GM18511 (cell line): ENCODE data around the gene CCER1.

Source experiments
- ATAC-seq: cut with Tn5 transposase; IDR thresholded peaks from one replicate; pipeline ENCODE4 v1.9.1; 2021; ENCODE audit warnings: mild to moderate bottlenecking, moderate library complexity; ENCODE audit not compliant: unreplicated experiment

Gene CCER1

DNA sequence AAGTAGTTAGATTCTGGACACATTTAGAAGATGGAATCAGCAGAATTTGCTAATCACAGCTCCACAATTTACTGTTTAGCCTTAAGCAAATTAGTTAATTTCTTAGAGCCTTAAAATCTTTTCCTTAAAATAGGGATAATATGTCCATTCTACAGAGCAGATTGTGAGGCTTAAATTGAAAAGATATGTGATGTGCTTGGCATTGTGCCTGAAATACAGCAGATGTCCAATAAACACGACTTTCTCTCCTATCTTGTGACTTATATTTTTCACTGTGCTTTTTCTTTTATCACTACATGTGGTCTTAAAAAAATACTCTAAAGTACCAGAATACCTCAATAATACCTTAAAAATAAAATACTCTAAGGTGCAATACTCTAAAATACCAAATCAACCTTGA, 30.6 kb downstream of the CCER1 start:
- no peak for ATAC-seq

DNA sequence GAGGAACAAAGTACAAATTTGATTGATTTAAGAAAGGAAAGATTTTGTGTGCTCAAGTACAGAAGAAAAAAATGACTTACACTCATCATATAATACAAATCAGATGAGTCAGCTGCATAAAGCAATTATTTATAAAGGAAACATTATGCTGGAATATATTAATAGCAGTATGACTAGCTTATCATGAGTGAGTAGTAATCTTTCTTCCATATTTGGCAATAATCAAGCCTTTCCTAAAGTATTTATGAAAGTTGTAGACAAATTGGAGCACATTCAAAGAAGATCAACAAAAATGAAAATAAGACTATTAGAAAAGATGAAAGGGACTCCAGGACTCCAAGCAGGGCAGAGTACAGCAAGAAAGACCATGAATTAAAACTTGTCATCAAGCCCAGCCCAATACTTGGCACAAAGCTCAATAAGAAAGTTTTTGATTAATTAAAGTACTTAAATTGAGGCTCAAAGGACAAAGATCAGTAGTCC, 32.8 kb downstream of the CCER1 start:
- no peak for ATAC-seq

DNA sequence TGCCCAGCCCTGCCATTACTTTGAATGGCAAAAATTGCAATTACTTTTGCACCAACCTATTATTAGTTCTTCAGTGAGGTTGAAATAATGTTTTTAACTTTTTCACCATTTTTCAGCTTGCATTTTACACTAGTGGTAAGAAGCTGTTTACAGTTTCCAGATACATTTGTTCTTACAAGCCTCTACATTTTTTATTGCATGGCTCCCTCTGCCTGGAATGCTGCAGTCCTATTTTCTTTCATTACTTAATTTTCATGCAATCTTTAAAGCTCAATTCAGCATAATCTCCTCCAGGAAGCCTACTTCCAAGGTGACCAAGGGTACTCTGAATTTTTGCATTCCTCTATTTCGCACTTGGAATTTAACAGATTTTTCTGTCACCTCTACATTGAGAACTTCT, 33.4 kb downstream of the CCER1 start:
- ATAC-seq, result no peak

DNA sequence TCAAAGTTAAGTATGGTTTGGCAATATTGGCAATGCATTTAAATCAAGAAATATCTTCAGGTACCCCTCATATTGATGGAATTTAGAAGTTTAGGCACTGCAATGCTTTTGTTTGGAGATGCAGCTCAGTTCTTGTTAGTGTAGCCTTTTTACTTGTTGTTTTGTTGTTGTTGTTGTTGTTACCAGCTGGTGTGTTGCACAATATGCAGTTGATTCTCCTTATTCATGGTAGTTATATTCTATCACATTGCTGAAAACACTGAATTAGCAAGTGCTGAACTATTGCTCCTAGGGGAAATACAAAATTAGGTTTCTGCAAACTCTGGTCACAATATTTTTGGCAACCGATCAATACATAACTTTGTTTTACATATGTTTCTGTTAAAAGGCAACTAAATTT, 34.8 kb downstream of the CCER1 start:
- no peak for ATAC-seq

DNA sequence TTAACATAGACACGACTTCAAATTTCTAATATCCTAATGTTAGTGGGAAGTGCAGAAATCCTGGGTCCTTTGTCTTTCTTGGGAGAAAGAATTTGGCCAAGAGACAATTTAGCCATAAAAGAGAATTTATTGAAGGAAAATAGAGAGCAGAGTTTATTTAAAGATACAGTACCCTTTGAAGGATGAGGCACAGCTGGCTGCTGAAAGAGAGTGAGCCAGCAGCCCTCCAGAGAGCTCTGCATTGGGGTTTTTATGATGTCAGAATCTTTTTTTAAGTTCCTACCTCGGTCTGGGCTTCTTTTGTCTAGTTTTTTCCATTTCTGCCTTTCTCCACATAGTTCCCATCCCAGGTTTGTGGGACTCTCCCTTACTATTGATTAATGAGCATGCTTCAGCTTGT, 37.5 kb downstream of the CCER1 start:
- no peak for ATAC-seq

DNA sequence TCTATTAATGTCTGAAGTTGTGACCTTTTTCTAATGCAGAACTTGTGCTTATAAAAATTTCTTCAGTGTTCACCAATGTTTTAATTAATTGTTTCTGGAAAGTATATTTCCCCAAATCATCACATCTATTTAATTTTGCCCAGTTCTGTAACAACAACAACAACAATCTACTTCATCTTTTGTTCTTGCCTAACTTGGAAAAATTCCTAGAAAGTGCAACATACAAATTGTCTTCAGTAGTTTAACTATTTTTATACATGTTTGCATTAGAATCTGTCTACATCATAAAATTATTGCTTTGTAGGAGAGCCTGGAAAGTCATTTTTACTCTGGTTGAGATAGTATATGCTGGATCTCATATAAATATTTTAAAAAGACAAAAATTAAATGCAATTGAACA, 38.5 kb downstream of the CCER1 start:
- no peak for ATAC-seq

DNA sequence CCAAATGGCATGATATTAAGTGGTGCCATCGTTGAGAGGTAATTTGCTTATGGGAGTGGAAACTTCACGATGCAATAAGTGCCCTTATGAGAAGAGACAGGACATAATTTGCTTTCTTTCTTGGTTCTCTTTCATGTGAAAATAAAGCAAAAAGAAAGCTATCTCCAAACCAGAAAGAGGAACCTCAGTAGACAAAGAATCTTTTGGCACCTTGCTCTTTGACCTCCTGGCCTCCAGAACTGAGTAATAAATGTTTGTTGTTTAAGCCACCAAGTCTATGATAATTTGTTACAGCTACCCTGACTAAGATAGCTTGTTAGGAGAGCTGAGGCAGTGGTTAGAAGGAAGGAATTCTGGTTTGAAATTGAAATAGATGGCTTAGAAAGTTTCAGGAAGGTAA, 39.6 kb downstream of the CCER1 start:
- ATAC-seq, result no peak

DNA sequence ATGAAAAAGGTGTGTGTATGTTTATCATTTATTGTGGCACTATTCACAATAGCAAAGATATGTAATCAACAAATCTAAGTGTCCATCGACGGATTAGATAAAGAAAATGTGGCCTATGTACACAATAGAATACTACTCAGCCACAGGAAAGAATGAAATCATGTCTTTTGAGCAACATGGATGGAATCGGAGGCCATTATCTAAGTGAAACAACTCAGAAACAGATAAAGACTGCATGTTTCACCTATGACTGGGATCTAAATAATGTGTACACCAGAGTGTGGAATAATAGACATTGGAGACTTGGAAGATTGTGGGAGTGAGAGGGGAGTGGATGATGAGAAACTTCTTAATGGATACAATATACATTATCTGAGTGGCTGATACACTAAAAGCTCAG, 44.0 kb downstream of the CCER1 start:
- no peak for ATAC-seq

DNA sequence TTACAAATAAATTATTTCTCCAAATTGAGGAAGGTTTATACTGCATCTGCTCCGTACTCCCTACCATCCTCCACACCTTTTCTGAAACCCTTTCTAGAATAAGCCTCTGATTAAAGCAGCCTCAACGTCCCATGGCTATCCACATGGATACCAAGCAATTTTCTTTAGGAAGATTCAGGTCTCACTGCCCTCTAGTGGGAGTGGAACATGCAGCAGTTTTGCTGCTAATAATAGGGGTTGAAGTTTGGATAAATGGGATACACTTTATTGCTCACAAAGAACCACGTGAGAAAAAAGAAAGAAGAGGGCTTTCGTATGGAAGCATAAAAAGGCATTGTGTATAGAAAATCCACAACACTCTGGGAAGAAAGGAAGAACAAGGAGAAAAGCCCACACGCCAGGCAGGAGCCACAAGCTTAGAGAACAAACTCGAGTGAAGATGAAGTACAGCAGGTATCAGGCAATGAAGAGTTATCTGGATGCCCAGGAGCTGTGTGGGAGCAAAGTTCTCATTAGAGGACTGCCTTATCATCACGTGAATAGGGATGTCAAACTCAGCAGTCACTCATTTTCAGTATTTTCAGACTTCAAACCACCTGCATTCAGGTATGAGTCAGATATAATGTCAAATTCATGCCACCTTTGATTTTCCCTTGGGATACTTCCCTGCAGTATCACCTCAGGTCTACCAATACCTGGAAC, 45.8 kb downstream of the CCER1 start:
- no peak for ATAC-seq

DNA sequence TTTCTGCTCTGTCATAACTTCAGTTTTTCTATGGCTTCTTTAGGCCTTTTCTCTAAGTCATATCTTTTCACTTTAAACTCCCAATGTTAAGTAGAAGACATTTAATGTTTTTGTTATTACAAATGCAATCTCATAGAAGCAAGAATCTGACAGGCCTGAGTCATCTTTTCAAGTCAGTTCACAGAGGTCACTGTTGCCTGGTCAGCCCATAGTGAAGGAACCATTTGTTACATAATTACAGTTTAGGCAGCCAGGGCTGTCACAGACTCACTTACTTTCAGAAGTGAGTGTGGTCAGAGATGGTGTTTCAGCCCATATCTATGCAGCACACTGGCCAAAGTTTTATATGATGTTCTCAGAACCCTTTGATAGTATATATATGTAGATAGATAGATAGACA, 46.5 kb downstream of the CCER1 start:
- ATAC-seq, result no peak

DNA sequence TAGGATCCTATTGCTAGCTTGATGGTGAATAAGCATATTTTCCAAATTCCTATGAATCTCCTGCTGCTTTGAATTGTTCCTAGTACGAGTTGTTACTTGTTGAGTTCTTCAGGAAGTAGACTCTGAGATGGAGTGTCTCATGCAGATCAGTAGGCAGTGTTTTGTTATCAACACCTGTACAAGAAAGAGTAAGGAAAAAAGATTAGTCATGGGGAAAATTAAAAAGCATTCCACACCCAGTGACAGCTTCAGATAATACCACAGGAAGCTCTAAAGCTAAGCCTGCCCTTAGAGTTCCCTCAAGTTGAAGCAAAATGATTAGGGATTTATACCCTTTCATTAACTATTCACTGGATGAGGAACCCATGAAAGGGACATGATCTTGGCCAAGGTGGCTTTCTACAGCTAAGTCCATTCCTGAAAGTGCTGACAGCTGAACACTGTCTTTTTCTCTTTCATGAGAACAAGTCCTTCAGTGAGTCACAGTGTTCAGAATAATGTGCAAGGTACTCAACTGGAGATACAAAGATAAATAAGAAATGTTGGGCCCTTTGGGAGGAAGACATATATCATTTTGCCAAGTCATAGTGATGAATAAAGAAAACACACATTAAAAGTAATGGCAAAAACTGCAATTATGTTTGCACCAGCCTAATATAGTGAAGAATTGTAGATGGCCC, 49.1 kb downstream of the CCER1 start:
- no peak for ATAC-seq

DNA sequence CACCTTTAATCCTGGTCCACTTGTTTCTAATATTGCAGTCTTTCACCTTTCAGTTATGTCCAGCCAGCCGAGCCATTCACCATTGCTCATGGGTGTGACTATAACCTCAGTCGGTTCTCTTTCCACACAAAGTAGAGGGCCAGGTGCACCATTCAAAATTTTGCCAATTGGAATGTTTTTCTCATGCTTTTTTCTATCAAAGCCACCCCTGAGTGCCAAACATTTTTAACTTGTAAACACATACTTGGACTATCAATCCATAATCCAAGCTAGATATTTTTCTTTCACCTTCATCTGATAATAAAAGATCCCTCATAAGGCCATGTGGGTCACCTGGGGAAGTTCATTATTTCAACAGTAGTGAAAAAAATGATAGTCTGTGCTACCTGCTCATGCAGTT, 52.4 kb downstream of the CCER1 start:
- ATAC-seq, result no peak
